22Rv1 (cell line): ENCODE results near the gene TPH1.

Experiments
- CTCF ChIP-seq: fragments of 450-650 bp; IDR thresholded peaks from 2 replicates; pipeline ENCODE4 v1.5.1; 2017; ENCODE audit warnings: mild to moderate bottlenecking
- ZFX ChIP-seq: fragments of 450-650 bp; IDR thresholded peaks from 2 replicates; pipeline ENCODE4 v1.6.1; 2017; ENCODE audit warnings: antibody characterized with exemption, borderline replicate concordance

GRCh38 chr11:18063125-18063524 is 17.1 kb upstream of the TPH1 start:
- TF ChIP-seq CTCF (no peak), ZFX (no peak)
